B cell (primary cell): ENCODE measurements around the gene JAML. TPM values are rescaled to one million over a fixed set of nuclear protein-coding genes. Genes with fewer than 3 reads are reported as not detected.

ENCODE experiments used
- ATAC-seq: fragments of 200-7000 bp; cut with Tn5 transposase; one replicate; pipeline ENCODE4 v1.10.0; 2021; ENCODE audit warnings: low read depth, mild to moderate bottlenecking, moderate number of reproducible peaks, moderate library complexity
- CTCF ChIA-PET: fragments of 350-600 bp; sonication (Branson Sonifier 250); formaldehyde crosslinking; loops from one replicate; lab custom pipeline; 2021; ENCODE audit warnings: antibody characterized with exemption, inconsistent platforms; lab: Charles Lee
- POLR2A ChIA-PET: fragments of 350-600 bp; sonication (Branson Sonifier 250); formaldehyde crosslinking; loops from one replicate; lab custom pipeline; 2021; ENCODE audit warnings: antibody characterized with exemption; lab: Charles Lee
- DNase-seq: peaks from one replicate; pipeline ENCODE4 v3.0.0; 2013
- H2AFZ ChIP-seq: 2 replicates; pipeline ENCODE4 v1.6.1; 2012; ENCODE audit warnings: mild to moderate bottlenecking, low read depth, low read length; ENCODE audit not compliant: insufficient read depth, poor library complexity, severe bottlenecking
- H3K27ac ChIP-seq, 2 donors: 1 replicate in 1 of 2; 2 replicates in 1 of 2; pipeline ENCODE4 v1.5.1; 2012 to 2013; ENCODE audit warnings: low read length in 2 of 2, mild to moderate bottlenecking in 2 of 2, moderate library complexity in 1 of 2
- H3K27me3 ChIP-seq, 4 experiments: fragments of 200-600 bp in 1 of 4; sonication (generic) in 1 of 4; replicated peaks in 1 of 4; 1 replicate in 2 of 4; 2 replicates in 2 of 4; pipeline versions ENCODE4 v1.6.1 to v1.7.0; 2013 to 2016; ENCODE audit warnings: low read length in 3 of 4, mild to moderate bottlenecking in 2 of 4, mixed read lengths in 1 of 4, moderate library complexity in 1 of 4; ENCODE audit not compliant: insufficient read depth in 4 of 4, control insufficient read depth in 3 of 4; ENCODE audit errors: control extremely low read depth in 1 of 4
- H3K36me3 ChIP-seq, 2 experiments: replicated peaks in 1 of 2; 1 replicate in 1 of 2; 2 replicates in 1 of 2; pipeline versions ENCODE4 v1.6.1 to v1.7.1; 2013; ENCODE audit warnings: low read length in 1 of 2; ENCODE audit not compliant: insufficient read depth in 2 of 2, control insufficient read depth in 1 of 2; ENCODE audit errors: control extremely low read depth in 1 of 2, extremely low read depth in 1 of 2
- H3K4me1 ChIP-seq, 2 donors: fragments of 200-600 bp in 1 of 2; sonication (generic) in 1 of 2; 1 replicate in 1 of 2; 2 replicates in 1 of 2; pipeline versions ENCODE4 v1.5.1 to v1.6.1; 2013 to 2017; ENCODE audit warnings: low read length in 2 of 2; ENCODE audit not compliant: control insufficient read depth in 2 of 2, insufficient read depth in 2 of 2
- H3K4me2 ChIP-seq: replicated peaks from 2 replicates; pipeline ENCODE3; 2012; ENCODE audit warnings: mild to moderate bottlenecking, low read depth, low read length; ENCODE audit not compliant: poor library complexity, severe bottlenecking
- H3K4me3 ChIP-seq, 5 experiments: fragments of 200-600 bp in 1 of 5; sonication (generic) in 1 of 5; 1 replicate in 3 of 5; 2 replicates in 2 of 5; pipeline versions ENCODE4 v1.5.1 to v1.7.0; 2011 to 2016; ENCODE audit warnings: low read length in 4 of 5, mild to moderate bottlenecking in 4 of 5, low read depth in 2 of 5, control low read depth in 1 of 5, moderate library complexity in 1 of 5; ENCODE audit not compliant: insufficient read depth in 1 of 5; ENCODE audit errors: control extremely low read depth in 1 of 5, extremely low read depth in 1 of 5
- H3K79me2 ChIP-seq: fragments of 200-600 bp; sonication (generic); one replicate; pipeline ENCODE4 v1.6.0; 2016; ENCODE audit warnings: low read length; ENCODE audit not compliant: control insufficient read depth, insufficient read depth
- H3K9ac ChIP-seq: fragments of 200-600 bp; sonication (generic); 2 replicates; pipeline ENCODE4 v1.6.1; 2017; ENCODE audit warnings: mild to moderate bottlenecking, low read length, moderate library complexity
- H3K9me3 ChIP-seq, 3 donors: one replicate each; pipeline versions ENCODE4 v1.6.1 to v1.7.1; 2013; ENCODE audit warnings: low read length in 2 of 3; ENCODE audit not compliant: control insufficient read depth in 2 of 3, insufficient read depth in 1 of 3; ENCODE audit errors: control extremely low read depth in 1 of 3
- H4K20me1 ChIP-seq: 2 replicates; pipeline ENCODE4 v1.6.0; 2012; ENCODE audit warnings: mild to moderate bottlenecking, low read length; ENCODE audit not compliant: insufficient read depth, control insufficient read depth, poor library complexity, severe bottlenecking
- H3K27ac Mint-ChIP-seq: one replicate; pipeline ENCODE4 v1.8.0; 2021; ENCODE audit warnings: mixed read lengths
- H3K27me3 Mint-ChIP-seq: one replicate; pipeline ENCODE4 v1.8.0; 2021; ENCODE audit warnings: mixed read lengths
- H3K4me1 Mint-ChIP-seq: one replicate; pipeline ENCODE4 v1.8.0; 2021; ENCODE audit warnings: mixed read lengths
- H3K4me3 Mint-ChIP-seq: one replicate; pipeline ENCODE4 v1.8.0; 2021; ENCODE audit warnings: mixed read lengths
- H3K9me3 Mint-ChIP-seq: one replicate; pipeline ENCODE4 v1.8.0; 2022; ENCODE audit warnings: mixed read lengths; ENCODE audit not compliant: insufficient read depth
- CTCF ChIP-seq: fragments of 200-600 bp; IDR thresholded peaks from one replicate; pipeline ENCODE4 v1.8.0; 2022; ENCODE audit warnings: antibody characterized with exemption, mild to moderate bottlenecking
- EZH2 ChIP-seq: IDR thresholded peaks from 2 replicates; pipeline ENCODE4 v1.6.1; 2012; ENCODE audit warnings: borderline replicate concordance, low read depth, mild to moderate bottlenecking, moderate library complexity, low read length; ENCODE audit not compliant: insufficient read depth, poor library complexity, severe bottlenecking
- WGBS: methylation state at CpG from one replicate; pipeline ENCODE4 v1.1.5; 2013; ENCODE audit warnings: missing lambda C conversion rate; ENCODE audit not compliant: insufficient coverage; 5-methylcytosine and 5-hydroxymethylcytosine counted together
- intact Hi-C: fragments of 100-400 bp; cut with micrococcal nuclease; formaldehyde crosslinking; loops from one replicate; pipeline ENCODE4 v1.10.0; 2022
- polyA plus RNA-seq: library from polyadenylated mRNA; depleted of rRNA; stranded (reverse); fragments of >200 nt; gene quantifications from 2 replicates; pipeline ENCODE4 v1.2.3, GENCODE V29; 2012
- total RNA-seq, 2 donors: library from RNA; stranded (reverse); fragments of 120-200 nt in 1 of 2; gene quantifications; 1 replicate in 1 of 2; 2 replicates in 1 of 2; pipeline versions ENCODE4 v1.2.3 to v1.2.4, GENCODE V29; 2013 to 2022

JAML gene
- total and polyA plus RNA-seq, 2 donors (not counting 1 experiment from before 2014, with no cell fraction given) = 1.0 to 9.6 TPM

DNA sequence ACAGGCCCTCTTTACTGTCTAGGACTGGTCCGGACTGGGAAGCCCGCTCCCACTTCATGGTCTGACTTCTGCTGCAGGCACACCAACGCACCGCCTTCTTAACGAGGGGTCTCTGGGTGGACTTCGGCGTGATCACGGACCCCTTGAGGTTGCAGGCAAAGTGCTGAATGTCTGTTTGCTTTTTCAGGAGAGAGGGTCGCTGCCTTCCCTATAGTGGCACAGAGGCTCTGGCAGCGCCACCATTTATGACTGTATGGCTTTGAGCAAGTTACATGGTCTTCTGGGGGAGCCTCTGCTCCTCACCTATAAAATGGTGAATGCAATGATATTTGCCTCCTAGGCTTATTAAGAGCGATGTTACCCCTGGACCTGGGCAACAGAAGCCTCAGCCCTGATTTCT is 70.8 kb downstream of the JAML start:
- Histone ChIP-seq H3K4me1 (peaks cover 11 to 12% of the 10 kb centered on the region in 2 donors), H3K4me2 (no peak overlapping the region), H3K79me2 (no peaks in the 10 kb centered on the region), H4K20me1 (no peaks in the 10 kb centered on the region), H3K9me3 (peaks cover 0 to 6% (median 0%) of the 10 kb centered on the region in 3 donors), H3K4me3 (no peak overlapping the region), H3K27ac (no peak overlapping the region), H2AFZ (no peak overlapping the region), H3K9ac (no peak overlapping the region), H3K36me3 (no peaks in the 10 kb centered on the region), H3K27me3 (peaks cover 0 to 76% (median 35%) of the 10 kb centered on the region in 4 experiments)
- no peak for ATAC-seq
- DNase-seq = no peak
- H3K27ac Mint-ChIP-seq = no peak overlapping the region
- 90% methylated on average over 10 of the region's 11 CpGs for WGBS
- TF ChIP-seq CTCF (no peak), EZH2 (no peak)
- ChIA-PET CTCF (no interaction called here), POLR2A (no interaction called here)
- H3K27me3 Mint-ChIP-seq = peaks cover 63% of the 10 kb centered on the region
- H3K4me3 Mint-ChIP-seq = peak overlapping the region; percentile 52
- intact Hi-C loops = no loop called here
- H3K9me3 Mint-ChIP-seq = no peaks in the 10 kb centered on the region
- peaks cover 9% of the 10 kb centered on the region for H3K4me1 Mint-ChIP-seq

GRCh38 chr11:118153516-118153915 is 71.3 kb downstream of the JAML start:
- Histone ChIP-seq H3K4me3 (no peak overlapping the region), H3K79me2 (no peaks in the 10 kb centered on the region), H2AFZ (no peak overlapping the region), H3K36me3 (no peaks in the 10 kb centered on the region), H4K20me1 (no peaks in the 10 kb centered on the region), H3K27ac (no peak overlapping the region), H3K4me2 (no peak overlapping the region), H3K4me1 (peaks cover 11 to 12% of the 10 kb centered on the region in 2 donors), H3K9ac (no peak overlapping the region), H3K27me3 (peaks cover 0 to 79% (median 37%) of the 10 kb centered on the region in 4 experiments), H3K9me3 (peaks cover 0 to 6% (median 0%) of the 10 kb centered on the region in 3 donors)
- Mint-ChIP-seq H3K27ac (no peak overlapping the region), H3K9me3 (no peaks in the 10 kb centered on the region), H3K4me1 (peaks cover 9% of the 10 kb centered on the region), H3K27me3 (peaks cover 64% of the 10 kb centered on the region), H3K4me3 (peak overlapping the region; percentile 52)
- no peak for ATAC-seq
- no peak for TF ChIP-seq EZH2
- no peak for DNase-seq
- intact Hi-C loops = no loop called here
- 37% methylated on average over 10 of the region's 16 CpGs for WGBS
- ChIA-PET CTCF (interaction anchor here (1.0 kb wide), 1 partner anchor 9 kb away, joined by 3 read pairs; no protein-coding TSS in a partner anchor), POLR2A (no interaction called here)
